Stomach (tissue), 9 donors: Measurements from ENCODE around the gene FAP. TPM values are rescaled to one million over a fixed set of nuclear protein-coding genes. Genes with fewer than 3 reads are reported as not detected.

Source experiments
- DNase-seq, 2 donors: peaks; one replicate each; pipeline versions ENCODE4 v3.0.0 to v3.0.0-alpha.2; 2013 to 2019
- H3K27ac ChIP-seq, 5 donors: fragments of 200-600 bp in 4 of 5; sonication (generic) in 4 of 5; one replicate each; pipeline ENCODE4 v1.5.1; 2013 to 2019; ENCODE audit warnings: mild to moderate bottlenecking in 1 of 5, moderate library complexity in 1 of 5
- H3K27me3 ChIP-seq, 3 donors: fragments of 200-600 bp; sonication (generic); one replicate each; pipeline ENCODE4 v1.5.1; 2017 to 2019; ENCODE audit warnings: mixed run types in 1 of 3
- H3K36me3 ChIP-seq, 4 donors: fragments of 200-600 bp; sonication (generic); 1 replicate in 3 of 4; 2 replicates in 1 of 4; pipeline ENCODE4 v1.5.1; 2016 to 2019
- H3K4me1 ChIP-seq, 4 donors: fragments of 200-600 bp; sonication (generic); one replicate each; pipeline ENCODE4 v1.5.1; 2016 to 2019
- H3K4me3 ChIP-seq, 4 donors: fragments of 200-600 bp; sonication (generic) in 3 of 4; one replicate each; pipeline ENCODE4 v1.5.1; 2016 to 2019; ENCODE audit warnings: mild to moderate bottlenecking in 1 of 4
- H3K9me3 ChIP-seq, 4 donors: fragments of 200-600 bp; sonication (generic); one replicate each; pipeline ENCODE4 v1.5.1; 2016 to 2019
- CTCF ChIP-seq, 7 experiments: fragments of 450-650 bp in 4 of 7; fragments of 200-600 bp in 3 of 7; sonication (generic) in 3 of 7; IDR thresholded peaks; one replicate each; pipeline ENCODE4 v1.5.1; 2016 to 2019; ENCODE audit warnings: antibody characterized with exemption in 7 of 7, control low read depth in 2 of 7, mild to moderate bottlenecking in 1 of 7
- EP300 ChIP-seq: sonication (generic); formaldehyde crosslinking; IDR thresholded peaks from one replicate; pipeline ENCODE4 v1.6.1; 2017; ENCODE audit warnings: antibody characterized with exemption
- POLR2A ChIP-seq, 4 donors: fragments of 450-650 bp; IDR thresholded peaks; one replicate each; pipeline ENCODE4 v1.6.1; 2016; ENCODE audit warnings: antibody characterized with exemption in 4 of 4, control low read depth in 2 of 4, mild to moderate bottlenecking in 1 of 4, moderate library complexity in 1 of 4
- POLR2AphosphoS5 ChIP-seq, 3 donors: sonication (generic); formaldehyde crosslinking; IDR thresholded peaks; one replicate each; pipeline ENCODE4 v1.6.1; 2016; ENCODE audit warnings: antibody characterized with exemption in 3 of 3
- WGBS, 5 donors: extraction: QIAGEN DNeasy Blood & Tissue Kit in 3 of 5; methylation state at CpG; one replicate each; pipeline versions ENCODE4 v1.1.5 to v1.1.7; 2013 to 2018; 5-methylcytosine and 5-hydroxymethylcytosine counted together
- intact Hi-C: fragments of 100-400 bp; cut with DNase I; formaldehyde crosslinking; loops from one replicate; pipeline ENCODE4 v1.15.1; 2023; ENCODE audit warnings: low total_unique reads
- polyA plus RNA-seq, 3 donors: library from polyadenylated mRNA; stranded (reverse); fragments of 200-250 nt; gene quantifications; one replicate each; pipeline ENCODE4 v1.2.3, GENCODE V29; 2013
- total RNA-seq, 5 donors: library from RNA; depleted of rRNA; stranded (reverse); fragments of >200 nt; gene quantifications; one replicate each; pipeline versions ENCODE4 v1.1.0 to v1.2.3, GENCODE V29; 2014 to 2016
- donor health status: healthy with polysubstance abuse.
- donor health status: Bipolar disorder and iron deficiency.
- donor health status: healthy.

The FAP gene
- total and polyA plus RNA-seq, 8 donors: 0.87 to 15.1 (median 3.8) TPM; not detected in 2

- no peak for TF ChIP-seq EP300
- TF ChIP-seq CTCF (IDR thresholded peaks at IDR 0.05): no peak
- TF ChIP-seq POLR2AphosphoS5 (IDR thresholded peaks at IDR 0.05): no peak
- TF ChIP-seq POLR2A (IDR thresholded peaks at IDR 0.05): no peak
- intact Hi-C loops: no loop called here
- WGBS, 5 donors: 79 to 88% (median 82%) methylated on average over 3 of the region's 3 CpGs
- H3K4me3 ChIP-seq: no peak within 1 kb of the TSS
- H3K36me3 ChIP-seq: no peaks in the 10 kb centered on the region
- no peak for DNase-seq
- no peak within 1 kb of the TSS for H3K27ac ChIP-seq
- H3K9me3 ChIP-seq: no peaks in the 10 kb centered on the region
- H3K4me1 ChIP-seq: no peaks in the 10 kb centered on the region
- no peaks in the 10 kb centered on the region for H3K27me3 ChIP-seq
Measured at GRCh38 chr2:162152147-162152546, 91.1 kb downstream of the FAP start, which contains the start of gene GCG. TSS of gene GCG (minus strand) at chr2:162152247. CDS start at chr2:162149178, 3,069 bp downstream.

GRCh38 chr2:162149940-162150339 lies 93.3 kb downstream of the FAP start:
- intact Hi-C loops: no loop called here
- WGBS, 5 donors: 77 to 88% (median 83%) methylated on average over 8 of the region's 8 CpGs
- no peaks in the 10 kb centered on the region for H3K4me1 ChIP-seq

GRCh38 chr2:162149466-162149865 lies 93.8 kb downstream of the FAP start:
- Histone ChIP-seq H3K4me1 (no peaks in the 10 kb centered on the region), H3K27ac (no peak overlapping the region), H3K27me3 (peaks cover 0 to 6% (median 0%) of the 10 kb centered on the region in 3 donors), H3K4me3 (no peak overlapping the region), H3K9me3 (no peaks in the 10 kb centered on the region), H3K36me3 (no peaks in the 10 kb centered on the region)
- WGBS, 5 donors: 48 to 80% (median 76%) methylated on average over 2 of the region's 2 CpGs
- intact Hi-C loops: no loop called here
- TF ChIP-seq POLR2A (IDR thresholded peaks at IDR 0.05): no peak
- no peak for TF ChIP-seq EP300
- TF ChIP-seq POLR2AphosphoS5 (IDR thresholded peaks at IDR 0.05): no peak
- no peak for TF ChIP-seq CTCF (IDR thresholded peaks at IDR 0.05)
- no peak for DNase-seq

More at GRCh38 chr2:162149940-162150339, 93.3 kb downstream of the FAP start:
- Histone ChIP-seq H3K36me3 (no peaks in the 10 kb centered on the region), H3K4me3 (no peak overlapping the region), H3K27ac (no peak overlapping the region), H3K27me3 (peaks cover 0 to 6% (median 0%) of the 10 kb centered on the region in 3 donors), H3K9me3 (no peaks in the 10 kb centered on the region)
- TF ChIP-seq EP300: no peak
- no peak for TF ChIP-seq CTCF (IDR thresholded peaks at IDR 0.05)
- TF ChIP-seq POLR2AphosphoS5 (IDR thresholded peaks at IDR 0.05): no peak
- TF ChIP-seq POLR2A (IDR thresholded peaks at IDR 0.05): no peak
- DNase-seq: no peak

DNA sequence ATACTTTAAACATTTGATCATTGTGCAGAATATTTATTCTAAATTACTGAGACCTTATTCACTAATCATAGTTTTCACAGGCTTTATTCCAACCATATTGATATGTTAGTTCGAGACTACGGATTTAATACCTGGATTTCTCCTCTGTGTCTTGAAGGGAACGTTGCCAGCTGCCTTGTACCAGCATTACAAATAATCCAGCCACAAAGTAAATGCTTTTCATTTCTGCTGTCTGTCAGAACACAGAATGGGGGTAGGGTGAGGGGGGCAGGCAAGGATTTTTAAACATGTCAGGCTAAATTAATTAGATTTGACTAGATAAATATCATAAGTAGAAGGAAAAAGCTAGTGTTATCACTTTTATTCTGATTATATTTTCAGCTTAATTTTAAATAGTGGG lies 94.3 kb downstream of the FAP start:
- no peaks in the 10 kb centered on the region for H3K4me1 ChIP-seq
- DNase-seq: no peak
- no peak overlapping the region for H3K4me3 ChIP-seq
- H3K36me3 ChIP-seq: no peaks in the 10 kb centered on the region
- no peak for TF ChIP-seq POLR2A (IDR thresholded peaks at IDR 0.05)
- no peak for TF ChIP-seq POLR2AphosphoS5 (IDR thresholded peaks at IDR 0.05)
- no peak for TF ChIP-seq EP300
- TF ChIP-seq CTCF (IDR thresholded peaks at IDR 0.05): no peak
- no peak overlapping the region for H3K27ac ChIP-seq
- WGBS, 5 donors: 17 to 47% (median 40%) methylated on average over 3 of the region's 3 CpGs
- intact Hi-C loops: no loop called here
- H3K9me3 ChIP-seq: no peaks in the 10 kb centered on the region
- H3K27me3 ChIP-seq: peaks cover 0 to 6% (median 0%) of the 10 kb centered on the region in 3 donors
